Measurements from ENCODE around the gene E4F1. TPM values are rescaled to one million over a fixed set of nuclear protein-coding genes. Genes with fewer than 3 reads are reported as not detected.

E4F1 gene
- total RNA-seq, 2 experiments from 2014 or later, result 25.6 to 29.4 TPM

GRCh38 chr16:2280461-2280860 is 57.1 kb downstream of the E4F1 start:
- CTCF ChIA-PET, result no interaction called here
- POLR2A ChIA-PET, result no interaction called here

GRCh38 chr16:2280981-2281542 is 57.7 kb downstream of the E4F1 start:
- POLR2A ChIA-PET, result no interaction called here
- CTCF ChIA-PET, result no interaction called here

- CTCF ChIA-PET, result no interaction called here
- POLR2A ChIA-PET, result interaction anchor here (0.7 kb wide), 1 partner anchor 31 kb away, joined by 5 read pairs; the partner anchor contains the start of gene ECI1
These were observed 58.9 kb downstream of the E4F1 start for GRCh38 chr16:2282262-2282661.

- POLR2A ChIA-PET, result no interaction called here
- CTCF ChIA-PET, result no interaction called here
These were observed 59.6 kb downstream of the E4F1 start for GRCh38 chr16:2282866-2283555.

- CTCF ChIA-PET, result no interaction called here
- POLR2A ChIA-PET, result no interaction called here
These were observed 60.8 kb downstream of the E4F1 start for GRCh38 chr16:2284001-2284770.

- CTCF ChIA-PET, result no interaction called here
- POLR2A ChIA-PET, result no interaction called here
These were observed 61.6 kb downstream of the E4F1 start for GRCh38 chr16:2284797-2285576.

Other genes starting within 250 kb of the E4F1 start
- gene NOXO1, start 242.1 kb upstream of the E4F1 start, total RNA-seq, result under 1 TPM; 0.23 to 0.36 TPM
- 10 to 100 TPM; 39.1 to 43.3 TPM for gene GFER, start 239.4 kb upstream of the E4F1 start, total RNA-seq
- gene SYNGR3, start 233.6 kb upstream of the E4F1 start, total RNA-seq, result 1 to 10 TPM; 4.6 to 4.7 TPM
- 10 to 100 TPM; 94.2 to 95.6 TPM for gene ZNF598, start 213.8 kb upstream of the E4F1 start, total RNA-seq
- gene NPW, start 203.8 kb upstream of the E4F1 start, total RNA-seq, result 10 to 100 TPM; 15.8 to 18.1 TPM
- gene NHERF2, start 196.7 kb upstream of the E4F1 start, total RNA-seq, result 1 to 10 TPM; 4.0 to 5.2 TPM
- 10 to 100 TPM; 34.5 to 34.8 TPM for gene NTHL1, start 175.8 kb upstream of the E4F1 start, total RNA-seq
- gene TSC2, start 175.6 kb upstream of the E4F1 start, total RNA-seq, result 10 to 100 TPM; 80.2 to 84.5 TPM
- gene PKD1, start 87.7 kb upstream of the E4F1 start, total RNA-seq, result 10 to 100 TPM; 65.3 to 70.7 TPM
- gene RAB26, start 75.0 kb upstream of the E4F1 start, total RNA-seq, result under 1 TPM in 1 of 2 experiments, not detected in 1; 0.42 TPM
- 100 to 1,000 TPM; 102 to 109 TPM for gene TRAF7, start 67.8 kb upstream of the E4F1 start, total RNA-seq
- gene CASKIN1, start 27.0 kb upstream of the E4F1 start, total RNA-seq, result under 1 TPM; 0.23 to 0.70 TPM
- gene MLST8, start 18.1 kb upstream of the E4F1 start, total RNA-seq, result 10 to 100 TPM; 81.8 to 83.2 TPM
- 10 to 100 TPM; 12.6 to 13.3 TPM for gene BRICD5, start 12.7 kb upstream of the E4F1 start, total RNA-seq
- gene PGP, start 8.8 kb upstream of the E4F1 start, total RNA-seq, result 10 to 100 TPM; 31.6 to 32.6 TPM
- 1 to 10 TPM; 1.3 to 1.4 TPM for gene DNASE1L2, start 12.9 kb downstream of the E4F1 start, total RNA-seq
- 10 to 100 TPM; 35.6 to 36.6 TPM for gene ECI1, start 28.0 kb downstream of the E4F1 start, total RNA-seq
- gene RNPS1, start 44.5 kb downstream of the E4F1 start, total RNA-seq, result 100 to 1,000 TPM; 370 to 387 TPM
- gene ABCA3, start 117.1 kb downstream of the E4F1 start, total RNA-seq, result 1 to 10 TPM; 6.9 to 7.4 TPM
- gene CCNF, start 205.9 kb downstream of the E4F1 start, total RNA-seq, result 10 to 100 TPM; 36.5 to 38.7 TPM
- gene TEDC2, start 236.5 kb downstream of the E4F1 start, total RNA-seq, result 10 to 100 TPM; 33.3 to 38.5 TPM
- gene NTN3, start 247.7 kb downstream of the E4F1 start, total RNA-seq, result not detected

Data from activated CD8-positive, alpha-beta memory T cell treated with anti-CD3 and anti-CD28 coated beads for 36 hours (primary cell).